GM15510 (cell line): ENCODE data around the gene CRABP1.

Experiments
- POLR2A ChIP-seq: IDR thresholded peaks from 3 replicates; pipeline ENCODE4 v1.6.1; 2011; ENCODE audit warnings: borderline replicate concordance; ENCODE audit not compliant: insufficient read length; ENCODE audit errors: extremely low read depth

Gene CRABP1

GRCh38 chr15:78327466-78327865 is 12.7 kb upstream of the CRABP1 start:
- no peak for TF ChIP-seq POLR2A

- TF ChIP-seq POLR2A, result no peak
Observed at GRCh38 chr15:78329625-78330024, 10.5 kb upstream of the CRABP1 start.

GRCh38 chr15:78334845-78335244 is 5.3 kb upstream of the CRABP1 start:
- TF ChIP-seq POLR2A, result no peak

- no peak for TF ChIP-seq POLR2A
Observed at GRCh38 chr15:78335985-78336384, 4.2 kb upstream of the CRABP1 start.

- no peak for TF ChIP-seq POLR2A
Observed at GRCh38 chr15:78338781-78339180, 1.4 kb upstream of the CRABP1 start.

GRCh38 chr15:78339559-78339958 is 594 bp upstream of the CRABP1 start:
- no peak for TF ChIP-seq POLR2A

- TF ChIP-seq POLR2A, result no peak
Observed at GRCh38 chr15:78341057-78341987, 1.2 kb downstream of the CRABP1 start.

GRCh38 chr15:78342021-78342420 is 1.9 kb downstream of the CRABP1 start:
- TF ChIP-seq POLR2A, result no peak

- no peak for TF ChIP-seq POLR2A
Observed at GRCh38 chr15:78343276-78344060, 3.3 kb downstream of the CRABP1 start.

- no peak for TF ChIP-seq POLR2A
Observed at GRCh38 chr15:78345396-78346125, 5.4 kb downstream of the CRABP1 start.

- TF ChIP-seq POLR2A, result no peak
Observed at GRCh38 chr15:78347586-78348543, 7.7 kb downstream of the CRABP1 start.

GRCh38 chr15:78350058-78350457 is 9.9 kb downstream of the CRABP1 start:
- TF ChIP-seq POLR2A, result no peak

GRCh38 chr15:78351539-78351938 is 11.4 kb downstream of the CRABP1 start:
- no peak for TF ChIP-seq POLR2A

- TF ChIP-seq POLR2A, result no peak
Observed at GRCh38 chr15:78353093-78353492, 12.9 kb downstream of the CRABP1 start.

- TF ChIP-seq POLR2A, result no peak
Observed at GRCh38 chr15:78355177-78355576, 15.0 kb downstream of the CRABP1 start.
